Stimulated activated CD4-positive, alpha-beta T cell treated with anti-CD3 and anti-CD28 coated beads, TNF-alpha, amount 100 ng/mL, for 24 hours (primary cell): Measurements from ENCODE around the gene HTR5A.

Source experiments
- DNase-seq, 3 experiments: peaks; one replicate each; pipeline ENCODE4 v3.0.0-alpha.2; 2020; ENCODE audit warnings: low read depth in 3 of 3

Gene HTR5A

DNA sequence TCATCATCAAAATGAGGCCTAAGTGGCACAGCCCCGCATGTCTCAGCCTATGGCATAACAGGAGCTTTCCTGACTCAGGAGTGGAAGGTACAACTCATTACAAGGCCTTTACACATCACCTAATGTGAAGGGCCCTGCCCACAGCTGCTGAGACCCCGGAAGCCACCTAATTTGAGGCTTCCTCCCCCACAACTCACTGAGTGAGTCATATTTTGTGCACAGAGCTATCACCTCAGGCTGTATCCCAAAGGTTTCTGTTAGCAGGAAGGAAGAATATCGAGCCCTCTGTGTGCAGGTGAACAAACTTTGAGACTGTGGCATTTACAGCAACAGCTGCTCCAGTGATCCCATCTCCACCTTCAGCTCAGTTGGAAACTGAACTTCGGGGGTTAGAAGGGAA lies 20.6 kb downstream of the HTR5A start:
- DNase-seq, result peak in 1 of 3 experiments; percentile 23

DNA sequence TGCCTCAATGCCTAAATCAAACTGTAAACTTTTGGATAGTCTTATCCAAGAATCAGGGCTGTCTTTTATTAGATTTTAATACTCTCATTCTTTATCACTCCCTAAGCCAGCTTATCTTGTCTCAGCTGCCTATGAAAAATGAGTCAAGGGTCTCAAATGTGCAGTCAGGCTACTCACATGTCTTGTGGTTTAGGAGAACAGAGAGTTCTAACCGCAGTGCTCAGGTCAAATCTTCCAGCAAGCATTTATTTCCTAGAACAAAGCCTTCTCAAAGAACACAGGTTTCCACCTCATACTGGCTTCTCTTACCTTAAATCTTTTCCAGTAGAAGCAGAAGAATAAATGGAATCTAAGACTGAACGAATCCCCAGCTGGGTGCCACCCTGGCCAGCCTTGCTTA lies 23.5 kb downstream of the HTR5A start:
- DNase-seq, result no peak

DNA sequence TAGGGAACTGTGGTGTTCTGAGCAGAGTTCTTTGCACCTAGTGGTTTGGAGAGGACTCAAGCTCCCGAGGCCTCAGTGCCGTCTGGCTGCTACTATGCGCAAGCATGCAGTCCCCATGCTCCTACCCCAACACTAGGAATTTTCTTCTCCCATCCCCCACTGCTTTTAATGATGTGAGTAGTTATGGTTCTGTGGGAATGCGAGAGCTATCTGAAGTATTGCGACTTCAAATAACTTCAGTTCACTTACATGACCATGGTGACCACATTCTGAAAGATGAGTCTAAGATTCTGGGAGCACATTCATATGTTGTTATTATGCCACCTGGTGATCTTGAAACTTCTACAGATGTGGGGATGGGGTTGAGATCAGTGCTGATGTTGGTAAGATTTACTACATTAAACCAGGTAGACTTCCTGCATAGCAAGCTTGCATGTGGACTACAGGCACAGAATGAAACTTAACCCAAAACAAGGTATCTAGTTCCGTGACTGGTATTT lies 24.6 kb downstream of the HTR5A start:
- DNase-seq, result no peak

DNA sequence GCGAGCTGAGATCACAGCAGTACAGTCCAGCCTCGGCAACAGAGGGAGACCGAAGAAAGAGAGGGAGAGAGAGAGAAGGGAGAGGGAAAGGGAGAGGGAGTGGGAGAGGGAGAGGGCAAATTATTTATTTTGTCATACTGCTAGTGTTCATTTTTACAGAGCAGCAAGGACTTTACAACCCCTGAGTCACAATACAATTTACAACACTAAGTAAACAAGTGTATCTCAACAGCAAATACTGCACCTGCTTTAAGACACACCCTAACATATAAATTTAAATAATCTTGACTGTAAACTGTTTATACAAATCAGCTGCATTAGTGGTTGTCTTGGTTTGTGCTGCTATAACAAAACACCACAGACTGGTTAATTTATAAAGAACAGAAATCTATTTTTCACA lies 27.2 kb downstream of the HTR5A start:
- DNase-seq, result no peak

DNA sequence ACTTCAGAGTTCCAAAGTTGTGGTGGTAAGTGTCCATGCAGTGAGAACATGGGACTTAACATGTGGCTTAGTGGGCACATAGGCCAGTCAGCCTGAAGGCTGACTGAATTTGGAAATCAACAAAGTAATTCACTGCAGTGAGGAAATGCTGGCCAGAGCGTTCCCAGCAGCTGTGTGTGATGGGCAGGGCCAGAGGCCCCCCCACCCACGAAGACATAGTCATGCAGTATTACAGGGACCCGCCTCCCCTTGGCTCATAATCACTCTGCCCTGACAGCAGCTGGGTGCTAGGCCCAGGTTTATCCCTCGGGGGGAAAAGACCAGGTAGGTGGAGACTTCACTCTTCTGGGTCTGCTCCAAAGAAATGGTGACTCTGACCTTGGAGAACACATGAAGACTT lies 33.7 kb downstream of the HTR5A start:
- no peak for DNase-seq

DNA sequence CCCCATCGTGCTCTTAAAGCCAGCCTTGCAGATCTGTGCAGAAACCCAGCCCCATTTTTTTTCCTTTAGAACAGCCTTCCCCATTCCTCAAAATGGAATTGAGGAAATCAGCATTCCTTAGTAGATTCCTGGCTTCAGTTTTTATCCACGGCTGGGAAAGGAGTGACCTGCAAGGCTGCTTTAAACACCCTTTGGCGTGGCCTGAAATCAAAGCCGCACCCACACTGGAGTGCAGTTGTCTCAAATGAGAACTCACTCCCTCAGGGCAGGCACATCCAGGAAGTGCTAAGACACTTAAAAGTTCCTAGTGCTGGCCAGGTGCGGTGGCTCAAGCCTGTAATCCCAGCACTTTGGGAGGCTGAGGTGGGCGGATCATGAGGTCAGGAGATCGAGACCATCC lies 34.8 kb downstream of the HTR5A start:
- DNase-seq, result no peak

DNA sequence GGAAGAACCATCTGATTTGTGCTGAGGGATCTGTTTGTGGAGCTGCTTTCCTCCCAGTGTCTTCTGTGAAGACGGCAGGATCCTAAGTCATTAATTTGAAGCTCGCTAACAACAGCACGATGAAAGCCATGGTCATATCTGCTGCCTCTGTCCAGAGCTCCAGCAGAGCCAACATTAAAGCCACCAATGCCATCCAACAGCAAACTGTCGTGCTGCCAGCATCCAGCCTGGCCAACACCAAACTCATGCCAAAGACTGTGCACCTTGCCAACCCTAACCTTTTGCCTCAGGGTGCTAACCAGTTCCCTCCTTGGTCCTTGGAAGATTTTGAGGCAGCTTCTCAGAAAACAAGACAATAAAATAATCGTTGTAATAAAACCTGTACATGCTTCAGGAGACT lies 36.2 kb downstream of the HTR5A start:
- no peak for DNase-seq

DNA sequence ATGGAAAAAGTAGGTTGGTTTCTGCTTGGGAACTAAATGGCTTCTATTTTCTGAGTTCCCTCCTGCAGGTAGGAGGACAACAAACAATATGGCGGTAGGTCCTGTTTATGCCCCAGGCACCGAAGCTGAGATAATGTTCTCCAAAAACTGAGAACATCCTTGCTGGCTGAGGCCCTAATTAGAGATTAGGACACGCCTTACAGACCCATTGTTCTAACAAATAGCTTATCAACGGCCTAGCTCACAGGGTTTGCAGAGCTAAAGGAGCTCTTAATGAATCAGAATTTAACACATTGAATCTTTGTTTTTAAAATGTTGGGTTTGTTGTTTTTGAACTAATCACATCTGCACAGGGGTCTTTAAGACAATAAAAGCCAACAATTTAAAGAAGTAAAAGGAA lies 37.0 kb downstream of the HTR5A start:
- no peak for DNase-seq

DNA sequence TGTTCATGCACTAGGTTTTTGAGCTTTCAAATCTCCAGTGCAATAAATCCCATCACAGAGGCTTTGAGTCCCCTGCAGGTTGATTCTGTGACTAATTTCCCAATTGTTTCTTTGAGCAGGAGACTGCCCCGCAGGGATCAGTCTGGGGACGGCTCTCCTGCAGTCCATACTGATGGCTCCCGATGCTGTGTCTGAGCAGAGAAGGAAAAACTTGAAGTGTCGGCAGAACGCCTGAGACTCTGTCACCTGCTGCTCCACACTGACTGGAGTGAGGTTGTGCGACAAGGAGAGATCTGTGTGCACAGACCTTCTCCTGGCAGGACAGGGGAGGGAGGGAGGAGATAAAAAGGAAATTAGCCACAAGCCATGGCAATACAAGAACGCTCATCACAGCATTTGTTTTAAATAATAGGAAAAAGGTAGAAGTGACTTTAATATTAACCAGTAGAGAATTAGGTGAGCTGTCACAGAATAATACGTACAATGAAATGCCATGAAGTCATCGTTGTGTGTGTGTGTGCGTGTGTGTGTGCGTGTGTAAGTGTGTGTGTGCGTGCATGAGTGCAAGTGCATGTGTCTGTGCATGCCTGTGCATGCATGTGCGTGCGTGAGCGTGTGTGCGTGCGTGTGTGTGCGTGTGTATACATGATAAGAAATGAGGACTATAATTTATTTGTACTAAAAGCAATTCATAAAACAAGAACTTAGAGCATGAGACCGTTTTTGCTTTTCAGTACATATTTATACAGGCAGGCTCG lies 38.2 kb downstream of the HTR5A start:
- DNase-seq, result no peak

DNA sequence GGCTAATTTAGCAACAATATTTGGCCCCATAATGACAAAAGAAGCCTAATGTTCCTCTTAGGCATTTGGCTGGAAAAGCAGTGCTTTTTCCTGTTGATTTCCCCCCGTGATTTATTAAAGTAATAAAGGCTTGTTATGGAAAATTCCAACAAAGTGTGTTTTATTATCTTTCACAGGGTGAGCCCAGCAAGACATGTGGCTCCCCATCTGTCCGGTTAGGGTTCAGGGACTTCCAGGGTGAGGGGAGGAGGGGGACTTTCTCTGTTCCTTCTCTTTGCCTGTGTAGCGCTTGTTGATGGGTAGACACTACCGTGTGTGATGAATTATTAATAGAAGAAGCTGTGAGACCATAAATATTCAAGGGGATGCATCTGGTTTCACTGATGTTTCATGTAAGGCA lies 39.0 kb downstream of the HTR5A start:
- DNase-seq, result no peak

DNA sequence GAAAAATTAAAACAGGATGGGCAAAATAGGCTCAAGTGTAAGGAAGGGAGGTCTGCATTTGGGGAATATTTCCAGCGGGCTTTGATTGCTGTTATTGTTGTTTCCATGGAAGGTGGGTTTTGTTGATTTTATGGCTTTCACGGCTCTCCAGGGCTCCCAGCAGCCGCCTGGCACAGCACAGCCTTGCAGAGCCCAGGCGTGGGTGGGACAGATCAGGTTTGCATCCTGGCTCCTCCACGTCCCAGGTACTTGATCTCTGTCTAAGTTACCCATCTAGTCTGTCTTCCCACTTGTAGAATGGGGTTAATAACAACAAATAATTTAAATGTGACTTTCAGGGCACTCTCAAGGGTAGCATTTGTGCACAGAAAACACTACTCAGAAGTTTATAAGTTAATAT lies 45.2 kb downstream of the HTR5A start:
- no peak for DNase-seq

DNA sequence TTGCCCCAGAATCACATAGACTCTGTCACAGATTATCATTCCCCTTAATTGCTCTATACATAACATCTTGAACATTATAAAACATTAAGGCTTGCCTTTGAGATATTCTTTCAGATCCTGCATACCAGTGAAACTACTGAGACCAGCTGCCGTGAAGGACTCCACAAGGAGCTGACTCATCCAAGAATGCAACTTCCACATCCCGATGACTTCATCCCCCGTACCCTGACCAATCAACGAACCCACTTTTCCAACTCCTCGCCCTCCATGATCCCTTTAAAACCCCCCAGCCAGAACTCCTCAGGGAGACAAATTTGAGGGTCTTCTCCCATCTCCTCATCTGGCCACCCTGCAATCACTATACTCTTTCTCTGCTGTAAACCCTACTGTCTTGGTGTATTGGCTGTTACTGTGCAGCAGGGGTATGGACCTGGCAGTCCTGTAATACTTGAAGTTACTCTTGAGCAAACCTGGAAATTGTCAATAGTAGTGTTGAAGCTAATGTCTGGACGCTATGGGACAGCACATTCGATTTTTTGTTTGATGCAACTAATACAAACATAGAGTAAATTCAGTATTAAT lies 49.8 kb downstream of the HTR5A start:
- no peak for DNase-seq

DNA sequence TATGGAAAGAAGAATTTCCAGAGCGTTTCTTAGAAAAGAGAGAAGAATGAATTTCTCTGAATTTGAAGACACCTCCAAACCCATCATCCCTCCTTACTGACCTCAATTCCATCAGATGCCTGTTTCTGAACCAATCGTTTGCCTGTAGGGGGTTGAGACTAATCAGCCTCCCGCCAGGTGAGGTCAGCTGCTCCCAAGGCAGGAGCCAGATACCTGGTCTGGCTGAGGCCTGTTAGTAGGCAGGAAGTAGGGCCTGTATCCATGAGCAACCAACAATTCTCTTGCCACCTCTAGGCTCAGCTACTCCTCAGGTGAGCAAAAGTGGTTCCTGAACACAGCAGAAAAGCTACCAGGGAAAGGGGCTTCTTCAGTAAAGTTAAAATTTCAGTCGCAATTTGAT lies 50.3 kb downstream of the HTR5A start:
- no peak for DNase-seq

DNA sequence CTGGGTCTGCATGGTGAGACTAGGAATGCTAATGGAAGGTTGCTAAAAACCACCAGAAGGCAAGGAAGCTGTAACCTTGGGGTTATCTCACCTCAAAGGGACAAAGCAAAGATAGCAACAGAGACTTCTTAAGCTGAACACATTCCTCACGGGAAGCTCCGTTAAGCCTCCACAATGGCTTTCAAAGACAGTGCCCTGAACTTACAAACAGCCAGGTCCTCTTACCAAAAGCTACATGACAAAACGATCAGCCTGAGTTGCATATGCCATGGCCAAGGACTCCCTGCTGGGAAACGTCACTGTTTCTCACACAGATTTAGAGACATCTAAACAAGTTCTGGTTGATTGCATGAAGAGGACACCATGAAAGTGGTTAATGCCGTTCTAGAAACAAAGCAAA lies 52.7 kb downstream of the HTR5A start:
- DNase-seq, result no peak

DNA sequence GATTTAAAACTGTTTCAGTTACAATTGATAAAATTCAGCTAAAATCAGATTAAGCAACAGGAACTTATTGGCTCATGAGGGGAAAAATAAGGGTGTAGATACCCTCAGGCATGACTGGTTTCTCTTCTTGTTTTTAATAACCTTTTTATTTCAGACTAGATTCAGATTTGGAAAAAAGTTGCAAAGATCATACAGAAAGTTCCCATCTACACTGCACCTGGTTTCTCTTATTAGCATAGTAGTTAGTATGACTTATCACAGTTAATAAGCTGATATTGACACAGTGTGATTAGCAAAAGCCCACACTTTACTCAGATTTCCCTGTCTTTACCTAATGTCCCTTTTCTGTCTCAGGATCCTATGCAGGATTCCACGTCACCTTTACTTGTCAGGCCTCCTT lies 53.3 kb downstream of the HTR5A start:
- no peak for DNase-seq

DNA sequence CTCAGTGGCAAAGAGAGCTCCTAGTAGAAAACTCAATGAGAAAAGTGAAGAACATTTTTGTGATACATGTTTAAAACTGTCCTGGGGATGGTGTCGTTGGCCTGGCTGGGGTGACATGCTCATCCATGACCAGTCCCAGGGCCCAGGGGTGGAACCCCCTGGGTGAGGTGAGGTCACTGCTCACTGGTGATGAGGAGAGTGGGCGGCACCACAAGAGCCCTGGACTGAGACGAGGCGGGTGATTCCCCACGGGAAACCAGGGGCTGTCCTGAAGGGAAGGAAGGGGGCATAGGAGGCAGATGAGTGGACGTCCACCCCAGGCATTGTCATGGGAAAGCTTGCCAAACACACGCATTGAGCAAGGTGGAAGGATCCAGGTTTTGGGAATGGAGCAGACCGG lies 54.6 kb downstream of the HTR5A start:
- DNase-seq, result no peak

DNA sequence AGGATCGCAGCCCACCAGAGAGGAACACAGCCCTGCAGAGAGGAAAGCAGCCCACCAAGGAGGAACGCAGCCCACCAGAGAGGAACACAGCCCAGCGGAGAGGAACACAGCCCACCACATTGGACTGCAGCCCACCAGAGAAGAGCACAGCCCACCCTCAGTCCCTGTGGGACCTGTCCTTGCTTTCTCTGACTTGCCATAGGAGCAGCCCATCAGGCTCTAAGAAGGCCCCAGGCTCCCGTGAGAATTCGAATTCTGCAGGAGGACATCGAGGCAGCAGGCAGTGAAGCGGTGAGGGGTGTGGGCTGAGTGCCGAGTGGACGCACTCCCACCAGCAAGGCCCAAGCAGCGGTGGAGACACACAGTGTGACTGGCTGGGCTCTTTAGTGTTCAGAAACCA lies 59.1 kb downstream of the HTR5A start:
- no peak for DNase-seq

DNA sequence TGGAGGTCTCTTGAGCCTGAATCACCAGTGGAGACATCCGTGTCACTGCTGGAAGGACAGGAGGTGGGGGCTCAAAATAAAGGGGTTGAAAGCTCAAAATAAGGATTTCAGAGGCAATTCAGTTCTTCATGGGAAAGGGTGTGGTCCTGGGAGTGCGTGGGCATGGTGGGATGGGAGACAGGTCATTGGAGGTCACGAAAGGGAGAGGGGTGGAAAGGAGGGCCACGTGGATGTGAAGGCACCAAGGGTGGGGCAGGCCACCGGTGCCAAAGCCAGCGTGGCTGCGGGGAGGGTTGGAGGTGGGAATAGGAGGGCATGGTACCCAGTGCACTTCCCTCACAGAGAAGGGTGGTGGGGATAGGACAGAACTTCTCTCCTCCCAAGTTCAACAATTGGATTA lies 59.7 kb downstream of the HTR5A start:
- no peak for DNase-seq

DNA sequence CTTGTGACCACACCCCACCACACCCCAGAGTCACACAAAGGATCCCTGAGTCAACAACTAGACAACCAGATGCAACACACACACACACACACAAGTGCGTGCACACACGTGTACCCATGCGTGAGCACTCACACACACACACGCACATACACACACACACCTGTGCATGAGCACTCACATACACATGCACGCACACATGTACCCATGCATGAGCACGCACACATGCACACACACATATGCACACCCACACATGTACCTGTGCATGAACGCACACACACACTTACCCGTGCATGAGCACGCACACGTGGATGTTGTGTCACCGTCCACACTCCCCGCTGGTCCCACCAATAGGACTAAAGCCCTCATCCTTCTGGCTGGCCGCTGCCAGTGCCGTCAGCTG lies 60.4 kb downstream of the HTR5A start:
- no peak for DNase-seq

DNA sequence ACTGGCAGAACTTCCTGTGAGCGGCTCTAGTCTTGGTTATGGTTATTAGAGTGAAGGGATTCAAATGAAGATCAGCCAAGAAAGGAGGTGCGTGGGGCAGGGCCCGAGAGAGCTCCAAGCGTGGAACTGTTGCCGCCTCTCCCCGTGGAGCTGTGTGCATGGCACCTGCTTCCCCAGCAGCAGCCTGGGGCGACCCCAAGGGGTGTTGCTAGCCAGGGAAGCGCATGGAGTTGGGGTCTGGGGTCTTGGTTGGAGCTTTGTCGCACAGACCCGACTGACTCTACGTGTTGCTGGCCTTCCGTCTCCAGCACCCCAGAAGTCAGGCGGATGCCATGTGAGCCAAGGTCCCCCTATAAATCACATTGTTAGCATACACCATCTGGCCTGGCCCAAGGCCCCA lies 61.0 kb downstream of the HTR5A start:
- no peak for DNase-seq

DNA sequence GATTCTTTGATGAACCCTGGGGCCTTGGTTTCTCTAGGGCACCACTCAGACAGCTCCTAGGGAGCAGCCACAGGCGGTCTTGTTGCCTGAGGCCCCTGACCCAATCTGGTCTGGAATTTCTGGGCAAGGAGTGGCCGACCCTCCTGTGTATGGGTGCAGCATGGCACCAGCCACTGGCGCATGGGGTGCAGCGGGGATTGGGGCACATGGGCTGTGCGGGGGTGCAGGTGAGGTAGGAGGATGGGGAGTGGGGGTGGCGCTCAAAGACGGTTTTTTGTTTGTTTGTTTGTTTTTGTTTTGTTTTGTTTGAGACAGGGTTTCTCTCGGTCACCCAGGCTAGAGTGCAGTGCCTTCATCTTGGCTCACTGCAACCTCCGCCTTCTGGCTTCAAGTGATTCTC lies 62.3 kb downstream of the HTR5A start:
- no peak for DNase-seq

DNA sequence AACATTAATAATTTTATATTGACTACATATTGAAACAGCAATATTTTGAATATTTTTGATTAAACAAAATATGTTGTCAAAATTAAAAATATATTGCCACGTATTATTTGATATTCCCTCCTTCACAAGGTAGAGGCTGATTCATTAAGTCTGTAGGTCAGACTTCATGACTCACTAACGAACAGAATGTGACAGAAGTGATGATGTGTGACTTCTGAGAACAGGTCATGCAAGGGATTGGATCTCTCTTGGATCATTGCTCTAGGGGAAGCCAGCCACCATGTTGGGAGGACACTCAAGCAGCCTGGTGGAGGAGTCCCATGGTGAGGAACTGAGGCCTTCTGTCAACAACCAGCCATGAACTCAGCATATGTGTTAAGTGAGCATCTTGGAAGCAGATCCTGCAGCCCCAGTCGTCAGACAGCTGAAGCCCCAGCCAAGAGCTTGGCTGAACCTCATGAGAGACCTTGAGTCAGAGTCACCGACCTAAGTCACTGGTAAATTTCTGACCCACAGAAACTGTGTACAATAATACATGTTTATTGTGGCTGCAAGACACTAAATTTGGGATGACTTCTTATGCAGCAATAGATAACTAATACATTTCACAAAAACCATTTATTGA lies 66.6 kb downstream of the HTR5A start:
- no peak for DNase-seq
